Neural cell (in vitro differentiated cells): ENCODE measurements around the gene RNF169. TPM values are rescaled to one million over a fixed set of nuclear protein-coding genes. Genes with fewer than 3 reads are reported as not detected.

Source experiments
- H2AFZ ChIP-seq: fragments of 200-600, 300-800 bp; sonication (generic), shearing (Covaris generic); 2 replicates; pipeline ENCODE4 v1.6.0; 2014; ENCODE audit warnings: low read depth, mild to moderate bottlenecking, antibody characterized with exemption, low read length, moderate library complexity
- H3F3A ChIP-seq: fragments of 200-600 bp; shearing (Covaris generic); 2 replicates; pipeline ENCODE4 v1.6.1; 2016; ENCODE audit warnings: mild to moderate bottlenecking, moderate library complexity, mixed read lengths, antibody characterized with exemption, low read length; ENCODE audit not compliant: insufficient read depth, poor library complexity, severe bottlenecking
- H3K27ac ChIP-seq: fragments of 200-600, 300-800 bp; sonication (generic), shearing (Covaris generic); 2 replicates; pipeline ENCODE4 v1.5.1; 2014; ENCODE audit warnings: mild to moderate bottlenecking, low read length, moderate library complexity
- H3K27me3 ChIP-seq: fragments of 300-800, 200-600 bp; sonication (generic), shearing (Covaris generic); 2 replicates; pipeline ENCODE4 v1.6.0; 2014; ENCODE audit warnings: mild to moderate bottlenecking, low read depth, low read length, moderate library complexity; ENCODE audit not compliant: insufficient read depth
- H3K36me3 ChIP-seq: fragments of 300-800, 200-600 bp; sonication (generic), shearing (Covaris generic); 2 replicates; pipeline ENCODE4 v1.5.1; 2014; ENCODE audit warnings: mild to moderate bottlenecking, antibody characterized with exemption, low read length, moderate library complexity; ENCODE audit not compliant: insufficient read depth
- H3K4me2 ChIP-seq: fragments of 300-800, 200-600 bp; sonication (generic), shearing (Covaris generic); 2 replicates; pipeline ENCODE4 v1.6.0; 2014; ENCODE audit warnings: mild to moderate bottlenecking, low read length
- H3K4me3 ChIP-seq: fragments of 300-800, 200-600 bp; sonication (generic), shearing (Covaris generic); 2 replicates; pipeline ENCODE4 v1.5.1; 2014; ENCODE audit warnings: mild to moderate bottlenecking, low read length, moderate library complexity
- H3K79me2 ChIP-seq: fragments of 200-600 bp; shearing (Covaris generic); replicated peaks from 2 replicates; pipeline ENCODE4 v1.6.0; 2014; ENCODE audit warnings: mild to moderate bottlenecking, low read length, moderate library complexity; ENCODE audit not compliant: insufficient read depth
- H3K9ac ChIP-seq: fragments of 300-800, 200-600 bp; sonication (generic), shearing (Covaris generic); 2 replicates; pipeline ENCODE4 v1.6.1; 2016; ENCODE audit warnings: mild to moderate bottlenecking, low read length, mixed read lengths
- H3K9me2 ChIP-seq: fragments of 200-600 bp; shearing (Covaris generic); 2 replicates; pipeline ENCODE4 v1.6.1; 2016; ENCODE audit warnings: mild to moderate bottlenecking, low read length, mixed read lengths; ENCODE audit not compliant: insufficient read depth
- H3K9me3 ChIP-seq: fragments of 200-600, 300-800 bp; sonication (generic), shearing (Covaris generic); 2 replicates; pipeline ENCODE4 v1.6.1; 2016; ENCODE audit warnings: mild to moderate bottlenecking, mixed run types, low read length, moderate library complexity, mixed read lengths
- H4K20me1 ChIP-seq: fragments of 200-600 bp; shearing (Covaris generic); 2 replicates; pipeline ENCODE4 v1.6.1; 2016; ENCODE audit warnings: mild to moderate bottlenecking, mixed run types; ENCODE audit not compliant: insufficient read depth
- EP300 ChIP-seq: fragments of 450-650 bp; conservative IDR thresholded peaks from 2 replicates; pipeline ENCODE4 v1.6.1; 2014; ENCODE audit warnings: antibody characterized with exemption, mild to moderate bottlenecking, moderate library complexity; ENCODE audit not compliant: poor library complexity, severe bottlenecking
- EZH2 ChIP-seq: fragments of 200-600, 300-800 bp; shearing (Covaris generic), sonication (generic); IDR thresholded peaks from 2 replicates; pipeline ENCODE4 v1.6.1; 2014; ENCODE audit warnings: antibody characterized with exemption, low read length, borderline replicate concordance, mild to moderate bottlenecking; ENCODE audit not compliant: insufficient read depth, poor library complexity, severe bottlenecking
- MXI1 ChIP-seq: fragments of 450-650 bp; conservative IDR thresholded peaks from 2 replicates; pipeline ENCODE4 v1.6.1; 2014; ENCODE audit warnings: antibody characterized with exemption, mild to moderate bottlenecking; ENCODE audit not compliant: poor library complexity, severe bottlenecking
- POLR2AphosphoS5 ChIP-seq: IDR thresholded peaks from 2 replicates; pipeline ENCODE4 v1.6.1; 2012
- RAD21 ChIP-seq: fragments of 450-650 bp; conservative IDR thresholded peaks from 2 replicates; pipeline ENCODE4 v1.6.1; 2014; ENCODE audit warnings: antibody characterized with exemption, mild to moderate bottlenecking, moderate library complexity
- SMC3 ChIP-seq: fragments of 450-650 bp; conservative IDR thresholded peaks from 2 replicates; pipeline ENCODE4 v1.6.1; 2014; ENCODE audit warnings: antibody characterized with exemption, mild to moderate bottlenecking, moderate library complexity; ENCODE audit not compliant: poor library complexity
- TAF1 ChIP-seq: IDR thresholded peaks from 2 replicates; pipeline ENCODE4 v1.6.1; 2012; ENCODE audit warnings: low read depth
- polyA plus RNA-seq: library from polyadenylated mRNA; depleted of rRNA; stranded (reverse); fragments of >200 nt; gene quantifications from 2 replicates; pipeline ENCODE4 v1.2.3, GENCODE V29; 2014
- TF ChIP-seq, protein P1 (sequence below): fragments of 450-650 bp; IDR thresholded peaks from 2 replicates; pipeline ENCODE4 v1.5.1; 2014; ENCODE audit warnings: antibody characterized with exemption, mild to moderate bottlenecking, moderate library complexity; ENCODE audit not compliant: poor library complexity, severe bottlenecking
- TF ChIP-seq, protein P2 (sequence below): IDR thresholded peaks from 2 replicates; pipeline ENCODE4 v1.6.1; 2012; ENCODE audit warnings: borderline replicate concordance

Gene RNF169
- polyA plus RNA-seq, 1 donor from 2014 or later = 10.6 TPM

DNA sequence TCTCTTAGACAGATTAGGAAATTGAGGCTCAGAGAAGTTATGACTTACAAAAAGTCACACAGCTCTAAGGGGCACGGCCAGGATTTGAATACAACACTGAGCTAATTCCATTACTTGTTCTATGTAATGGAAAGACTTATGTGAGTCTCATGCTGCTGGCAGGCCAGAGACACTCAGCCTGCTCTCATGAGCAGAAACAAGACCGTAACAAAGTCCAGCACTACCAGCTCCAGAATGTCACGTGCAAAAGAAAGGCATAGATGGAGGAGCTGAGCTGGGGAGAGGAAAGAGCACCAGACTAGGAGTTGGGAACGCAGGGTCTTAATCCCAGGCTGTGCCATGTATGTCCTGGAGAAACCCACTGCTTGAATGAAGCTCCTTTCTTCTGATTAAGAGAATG lies 19.3 kb upstream of the RNF169 start (continued):
- TF ChIP-seq MXI1 (no peak), RAD21 (no peak)

DNA sequence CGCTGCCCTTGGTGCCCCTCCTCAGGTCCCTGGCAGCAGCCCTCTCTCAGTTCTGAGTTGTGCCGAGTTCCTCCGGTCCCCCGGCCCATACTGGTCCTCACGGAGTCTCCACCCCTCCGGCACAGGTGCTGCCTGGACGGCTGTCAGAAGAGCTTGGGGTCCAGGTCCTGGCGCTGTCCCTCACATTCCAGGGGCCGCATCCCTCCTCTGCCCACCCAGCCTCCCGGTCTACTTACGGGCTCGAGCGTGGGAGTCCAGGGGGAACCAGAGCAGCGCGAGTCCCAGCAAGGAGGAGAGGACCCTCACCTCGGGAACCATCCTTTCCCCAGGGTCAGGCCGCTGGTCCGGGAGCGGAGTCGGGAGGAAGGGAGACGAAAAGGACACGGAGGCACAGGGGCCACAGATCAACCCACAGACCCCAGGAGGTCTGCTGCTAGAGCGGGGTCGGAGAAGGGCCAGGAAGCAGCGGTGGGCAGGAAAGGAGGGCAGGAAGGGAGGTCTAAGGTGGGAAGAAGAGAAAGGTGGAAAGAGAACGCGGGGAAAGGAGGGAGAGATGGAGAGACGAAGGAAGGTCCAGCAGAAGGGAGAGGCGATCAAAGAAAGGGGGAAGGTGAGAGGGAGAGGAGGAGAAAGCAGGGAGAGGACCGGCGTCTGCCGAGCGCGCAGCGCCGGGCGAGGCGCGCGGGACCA lies 17.9 kb upstream of the RNF169 start:
- H3K27me3 ChIP-seq = peaks cover 45% of the 10 kb centered on the region
- H2AFZ ChIP-seq = no peak overlapping the region
- no peaks in the 10 kb centered on the region for H3K9me3 ChIP-seq
- no peak overlapping the region for H3K9ac ChIP-seq
- H3K4me2 ChIP-seq = no peak overlapping the region
- no peaks in the 10 kb centered on the region for H3K79me2 ChIP-seq
- no peaks in the 10 kb centered on the region for H3K36me3 ChIP-seq
- no peaks in the 10 kb centered on the region for H3K9me2 ChIP-seq
- no peak overlapping the region for H3K27ac ChIP-seq
- TF ChIP-seq EP300 (no peak), MXI1 (no peak), EZH2 (no peak), POLR2AphosphoS5 (no peak), RAD21 (no peak), TAF1 (no peak), SMC3 (no peak)
- TF ChIP-seq, protein P1, sequence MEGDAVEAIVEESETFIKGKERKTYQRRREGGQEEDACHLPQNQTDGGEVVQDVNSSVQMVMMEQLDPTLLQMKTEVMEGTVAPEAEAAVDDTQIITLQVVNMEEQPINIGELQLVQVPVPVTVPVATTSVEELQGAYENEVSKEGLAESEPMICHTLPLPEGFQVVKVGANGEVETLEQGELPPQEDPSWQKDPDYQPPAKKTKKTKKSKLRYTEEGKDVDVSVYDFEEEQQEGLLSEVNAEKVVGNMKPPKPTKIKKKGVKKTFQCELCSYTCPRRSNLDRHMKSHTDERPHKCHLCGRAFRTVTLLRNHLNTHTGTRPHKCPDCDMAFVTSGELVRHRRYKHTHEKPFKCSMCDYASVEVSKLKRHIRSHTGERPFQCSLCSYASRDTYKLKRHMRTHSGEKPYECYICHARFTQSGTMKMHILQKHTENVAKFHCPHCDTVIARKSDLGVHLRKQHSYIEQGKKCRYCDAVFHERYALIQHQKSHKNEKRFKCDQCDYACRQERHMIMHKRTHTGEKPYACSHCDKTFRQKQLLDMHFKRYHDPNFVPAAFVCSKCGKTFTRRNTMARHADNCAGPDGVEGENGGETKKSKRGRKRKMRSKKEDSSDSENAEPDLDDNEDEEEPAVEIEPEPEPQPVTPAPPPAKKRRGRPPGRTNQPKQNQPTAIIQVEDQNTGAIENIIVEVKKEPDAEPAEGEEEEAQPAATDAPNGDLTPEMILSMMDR = no peak
- TF ChIP-seq, protein P2, sequence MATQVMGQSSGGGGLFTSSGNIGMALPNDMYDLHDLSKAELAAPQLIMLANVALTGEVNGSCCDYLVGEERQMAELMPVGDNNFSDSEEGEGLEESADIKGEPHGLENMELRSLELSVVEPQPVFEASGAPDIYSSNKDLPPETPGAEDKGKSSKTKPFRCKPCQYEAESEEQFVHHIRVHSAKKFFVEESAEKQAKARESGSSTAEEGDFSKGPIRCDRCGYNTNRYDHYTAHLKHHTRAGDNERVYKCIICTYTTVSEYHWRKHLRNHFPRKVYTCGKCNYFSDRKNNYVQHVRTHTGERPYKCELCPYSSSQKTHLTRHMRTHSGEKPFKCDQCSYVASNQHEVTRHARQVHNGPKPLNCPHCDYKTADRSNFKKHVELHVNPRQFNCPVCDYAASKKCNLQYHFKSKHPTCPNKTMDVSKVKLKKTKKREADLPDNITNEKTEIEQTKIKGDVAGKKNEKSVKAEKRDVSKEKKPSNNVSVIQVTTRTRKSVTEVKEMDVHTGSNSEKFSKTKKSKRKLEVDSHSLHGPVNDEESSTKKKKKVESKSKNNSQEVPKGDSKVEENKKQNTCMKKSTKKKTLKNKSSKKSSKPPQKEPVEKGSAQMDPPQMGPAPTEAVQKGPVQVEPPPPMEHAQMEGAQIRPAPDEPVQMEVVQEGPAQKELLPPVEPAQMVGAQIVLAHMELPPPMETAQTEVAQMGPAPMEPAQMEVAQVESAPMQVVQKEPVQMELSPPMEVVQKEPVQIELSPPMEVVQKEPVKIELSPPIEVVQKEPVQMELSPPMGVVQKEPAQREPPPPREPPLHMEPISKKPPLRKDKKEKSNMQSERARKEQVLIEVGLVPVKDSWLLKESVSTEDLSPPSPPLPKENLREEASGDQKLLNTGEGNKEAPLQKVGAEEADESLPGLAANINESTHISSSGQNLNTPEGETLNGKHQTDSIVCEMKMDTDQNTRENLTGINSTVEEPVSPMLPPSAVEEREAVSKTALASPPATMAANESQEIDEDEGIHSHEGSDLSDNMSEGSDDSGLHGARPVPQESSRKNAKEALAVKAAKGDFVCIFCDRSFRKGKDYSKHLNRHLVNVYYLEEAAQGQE = no peak
- no peaks in the 10 kb centered on the region for H3F3A ChIP-seq
- no peaks in the 10 kb centered on the region for H4K20me1 ChIP-seq
- peak overlapping the region; percentile 55 for H3K4me3 ChIP-seq

DNA sequence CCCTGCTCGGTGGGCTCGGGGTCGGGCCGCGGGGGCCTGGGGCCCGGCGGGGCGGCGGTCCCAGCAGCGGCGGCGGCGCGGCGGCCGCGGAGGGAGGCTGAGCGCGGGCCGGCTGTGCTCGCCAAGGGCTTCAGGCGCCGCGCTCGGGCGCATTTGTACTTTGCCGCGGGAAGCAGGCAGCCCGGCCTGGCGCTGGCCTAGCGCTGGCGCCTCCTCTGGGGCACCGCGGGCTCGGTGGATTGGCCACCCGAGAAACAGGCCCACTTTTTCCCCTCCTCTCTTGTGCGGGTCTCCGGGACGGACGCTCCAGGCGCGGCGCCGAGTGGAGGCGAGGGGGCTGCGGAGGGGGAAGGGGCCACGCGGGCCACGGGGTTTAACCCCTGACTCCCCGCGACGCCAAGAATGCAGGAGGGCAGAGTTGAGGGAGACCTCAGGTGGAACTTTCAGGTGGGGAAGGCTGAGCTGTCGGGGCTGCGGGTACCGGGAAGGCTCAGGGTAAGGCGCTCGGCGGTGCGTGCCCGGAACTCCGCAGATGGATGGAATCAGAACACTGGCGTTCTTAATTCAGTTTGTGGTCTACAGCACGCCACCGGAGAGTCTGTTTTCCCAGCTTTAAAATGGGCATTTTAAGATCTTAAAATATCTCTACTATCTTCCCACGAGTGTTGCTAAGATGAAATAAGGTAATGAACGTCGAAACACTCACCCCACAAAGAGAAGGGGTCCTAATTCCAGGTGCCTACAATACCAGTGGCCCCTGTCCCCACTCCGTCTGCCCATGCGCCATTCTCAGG lies 17.2 kb upstream of the RNF169 start, which contains the start of gene CHRDL2:
CHRDL2 (minus strand) TSS at position 126 of the 794 bp plus-strand sequence. CDS start 538 bp downstream, outside the sequence.
- Histone ChIP-seq H3K27me3 (peaks cover 45% of the 10 kb centered on the region), H4K20me1 (no peaks in the 10 kb centered on the region), H3K27ac (no peak within 1 kb of the TSS), H3K9me2 (no peaks in the 10 kb centered on the region), H3F3A (no peaks in the 10 kb centered on the region), H3K9me3 (no peaks in the 10 kb centered on the region), H3K4me3 (peak within 1 kb of the TSS; percentile 76), H3K79me2 (no peaks in the 10 kb centered on the region), H3K4me2 (peak within 1 kb of the TSS; percentile 55), H3K9ac (peak within 1 kb of the TSS; percentile 34), H3K36me3 (no peaks in the 10 kb centered on the region), H2AFZ (no peak within 1 kb of the TSS)
- TF ChIP-seq RAD21 (no peak), POLR2AphosphoS5 (no peak), TAF1 (no peak), EP300 (no peak)
- TF ChIP-seq, protein P1 = peak; percentile 15
